Measurements from ENCODE around the gene INPP5A. TPM values are rescaled to one million over a fixed set of nuclear protein-coding genes. Genes with fewer than 3 reads are reported as not detected.

The INPP5A gene
- total and polyA plus RNA-seq, 2 of the 13 experiments (the other 11 are each of a cell fraction or from before 2014, with no cell fraction given) = 17.5 to 37.9 TPM

DNA sequence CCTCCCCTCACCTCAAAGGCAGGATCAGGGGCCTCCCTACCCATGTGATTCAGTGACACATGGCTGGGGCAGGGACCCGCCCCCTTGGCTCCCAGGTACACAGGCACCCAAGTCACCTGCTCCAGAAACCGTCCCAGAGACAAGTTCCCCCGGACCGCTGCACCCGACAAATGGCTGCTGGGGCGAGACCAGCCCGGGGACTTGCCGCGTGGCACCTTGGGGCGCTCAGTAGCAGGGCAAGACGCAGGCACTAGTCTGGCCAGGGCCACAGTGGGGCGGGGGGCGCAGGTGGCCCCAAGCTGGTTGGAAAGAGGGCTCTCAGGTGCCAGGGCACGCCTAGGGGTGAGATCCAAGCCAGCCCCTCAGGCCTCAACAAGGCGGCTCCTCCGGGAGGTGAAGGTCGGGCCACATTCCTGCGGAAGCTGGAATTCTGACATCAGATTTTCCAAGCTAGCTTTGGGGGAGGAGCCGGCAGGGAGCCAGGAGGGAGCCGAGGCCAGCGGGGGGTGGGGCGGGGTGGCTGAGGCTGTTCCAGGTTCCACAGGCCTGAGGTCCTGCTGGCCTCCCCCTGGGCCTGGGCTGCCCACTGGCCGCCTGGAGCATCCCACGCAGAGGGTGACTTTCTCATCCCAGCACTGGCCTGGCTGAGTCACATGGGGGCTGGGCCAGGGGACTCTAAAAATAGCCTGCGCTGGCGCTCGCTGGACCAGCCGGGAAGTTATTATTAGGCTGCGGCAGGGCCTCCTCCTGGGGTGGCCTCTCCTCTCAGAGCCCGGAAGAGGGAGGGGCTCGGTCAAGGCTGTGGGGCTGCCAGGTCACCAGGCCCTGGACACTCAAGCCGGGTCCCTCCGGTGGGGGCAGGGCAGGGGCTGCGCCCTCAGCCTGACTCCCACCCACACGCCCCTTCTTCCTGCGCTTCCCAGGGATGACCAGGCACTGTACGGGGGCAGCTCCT lies 20.5 kb upstream of the INPP5A start (continued):
- TF ChIP-seq ZNF205 (CRISPR knock-in tag; IDR thresholded peaks at IDR 0.05) (peak; percentile 33; the same call in 1 of the 2 replicates), TOPORS (CRISPR knock-in tag; IDR thresholded peaks at IDR 0.05) (0 out of 2 replicates have a peak, but pooled peaks have one; percentile 2), ZFX (CRISPR knock-in tag; IDR thresholded peaks at IDR 0.05; ENCODE audit: low read depth) (peak; percentile 78), ZFP41 (CRISPR knock-in tag; IDR thresholded peaks at IDR 0.05; ENCODE audit: borderline replicate concordance) (no peak; the same call in 1 of the 2 replicates), KMT2A (CRISPR knock-in tag; IDR thresholded peaks at IDR 0.05) (no peak), SAP130 (CRISPR knock-in tag; IDR thresholded peaks at IDR 0.05; ENCODE audit: low read depth) (peak; percentile 84), SMARCC2 (IDR thresholded peaks at IDR 0.05) (no peak), KLF6 (CRISPR knock-in tag; IDR thresholded peaks at IDR 0.05) (no peak; the same call in 1 of the 2 replicates), ARNT2 (CRISPR knock-in tag; IDR thresholded peaks at IDR 0.05; ENCODE audit: low read depth) (0 out of 2 replicates have a peak, but pooled peaks have one; percentile 50), SRY (CRISPR knock-in tag; IDR thresholded peaks at IDR 0.05) (peak; percentile 19; the same call in 1 of the 2 replicates), ZNF563 (CRISPR knock-in tag; IDR thresholded peaks at IDR 0.05) (no peak), ZNF44 (CRISPR knock-in tag; IDR thresholded peaks at IDR 0.05) (no peak), NKX3-1 (CRISPR knock-in tag; IDR thresholded peaks at IDR 0.05) (no peak), ZSCAN20 (CRISPR knock-in tag; IDR thresholded peaks at IDR 0.05; ENCODE audit: borderline replicate concordance) (no peak), FOXO1 (CRISPR knock-in tag; IDR thresholded peaks at IDR 0.05) (peak; percentile 20; the same call in 1 of the 2 replicates), ATF3 (CRISPR knock-in tag; IDR thresholded peaks at IDR 0.05) (peak; percentile 31; the same call in 1 of the 2 replicates), ZC3H13 (CRISPR knock-in tag; IDR thresholded peaks at IDR 0.05) (no peak), CEBPB (IDR thresholded peaks at IDR 0.05; ENCODE audit: borderline replicate concordance, low read depth, low read length) (no peak), CREM (IDR thresholded peaks at IDR 0.05) (peak; percentile 42), CREM (CRISPR knock-in tag; IDR thresholded peaks at IDR 0.05) (no peak), NR0B2 (CRISPR knock-in tag; IDR thresholded peaks at IDR 0.05) (no peak), ZNF775 (CRISPR knock-in tag; IDR thresholded peaks at IDR 0.05; ENCODE audit: borderline replicate concordance) (no peak), ZNF703 (CRISPR knock-in tag; IDR thresholded peaks at IDR 0.05; ENCODE audit: borderline replicate concordance) (no peak), SRF (IDR thresholded peaks at IDR 0.05; ENCODE audit: low read depth, low read length) (no peak)
- TF ChIP-seq, protein P1, sequence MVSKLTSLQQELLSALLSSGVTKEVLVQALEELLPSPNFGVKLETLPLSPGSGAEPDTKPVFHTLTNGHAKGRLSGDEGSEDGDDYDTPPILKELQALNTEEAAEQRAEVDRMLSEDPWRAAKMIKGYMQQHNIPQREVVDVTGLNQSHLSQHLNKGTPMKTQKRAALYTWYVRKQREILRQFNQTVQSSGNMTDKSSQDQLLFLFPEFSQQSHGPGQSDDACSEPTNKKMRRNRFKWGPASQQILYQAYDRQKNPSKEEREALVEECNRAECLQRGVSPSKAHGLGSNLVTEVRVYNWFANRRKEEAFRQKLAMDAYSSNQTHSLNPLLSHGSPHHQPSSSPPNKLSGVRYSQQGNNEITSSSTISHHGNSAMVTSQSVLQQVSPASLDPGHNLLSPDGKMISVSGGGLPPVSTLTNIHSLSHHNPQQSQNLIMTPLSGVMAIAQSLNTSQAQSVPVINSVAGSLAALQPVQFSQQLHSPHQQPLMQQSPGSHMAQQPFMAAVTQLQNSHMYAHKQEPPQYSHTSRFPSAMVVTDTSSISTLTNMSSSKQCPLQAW (CRISPR knock-in tag; IDR thresholded peaks at IDR 0.05) = no peak; the same call in 1 of the 2 replicates
- TF ChIP-seq, protein P2, sequence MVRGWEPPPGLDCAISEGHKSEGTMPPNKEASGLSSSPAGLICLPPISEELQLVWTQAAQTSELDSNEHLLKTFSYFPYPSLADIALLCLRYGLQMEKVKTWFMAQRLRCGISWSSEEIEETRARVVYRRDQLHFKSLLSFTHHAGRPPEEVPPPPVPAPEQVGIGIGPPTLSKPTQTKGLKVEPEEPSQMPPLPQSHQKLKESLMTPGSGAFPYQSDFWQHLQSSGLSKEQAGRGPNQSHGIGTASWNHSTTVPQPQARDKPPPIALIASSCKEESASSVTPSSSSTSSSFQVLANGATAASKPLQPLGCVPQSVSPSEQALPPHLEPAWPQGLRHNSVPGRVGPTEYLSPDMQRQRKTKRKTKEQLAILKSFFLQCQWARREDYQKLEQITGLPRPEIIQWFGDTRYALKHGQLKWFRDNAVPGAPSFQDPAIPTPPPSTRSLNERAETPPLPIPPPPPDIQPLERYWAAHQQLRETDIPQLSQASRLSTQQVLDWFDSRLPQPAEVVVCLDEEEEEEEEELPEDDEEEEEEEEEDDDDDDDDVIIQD (CRISPR knock-in tag; IDR thresholded peaks at IDR 0.05; ENCODE audit: low read depth) = no peak

Data from HepG2 (cell line).